Measurements from ENCODE around the gene SORCS2.

The SORCS2 gene

GRCh38 chr4:7382634-7383014, 190.3 kb downstream of the SORCS2 start:
- no peak for DNase-seq

GRCh38 chr4:7383266-7383665, 190.9 kb downstream of the SORCS2 start:
- no peak for DNase-seq

DNA sequence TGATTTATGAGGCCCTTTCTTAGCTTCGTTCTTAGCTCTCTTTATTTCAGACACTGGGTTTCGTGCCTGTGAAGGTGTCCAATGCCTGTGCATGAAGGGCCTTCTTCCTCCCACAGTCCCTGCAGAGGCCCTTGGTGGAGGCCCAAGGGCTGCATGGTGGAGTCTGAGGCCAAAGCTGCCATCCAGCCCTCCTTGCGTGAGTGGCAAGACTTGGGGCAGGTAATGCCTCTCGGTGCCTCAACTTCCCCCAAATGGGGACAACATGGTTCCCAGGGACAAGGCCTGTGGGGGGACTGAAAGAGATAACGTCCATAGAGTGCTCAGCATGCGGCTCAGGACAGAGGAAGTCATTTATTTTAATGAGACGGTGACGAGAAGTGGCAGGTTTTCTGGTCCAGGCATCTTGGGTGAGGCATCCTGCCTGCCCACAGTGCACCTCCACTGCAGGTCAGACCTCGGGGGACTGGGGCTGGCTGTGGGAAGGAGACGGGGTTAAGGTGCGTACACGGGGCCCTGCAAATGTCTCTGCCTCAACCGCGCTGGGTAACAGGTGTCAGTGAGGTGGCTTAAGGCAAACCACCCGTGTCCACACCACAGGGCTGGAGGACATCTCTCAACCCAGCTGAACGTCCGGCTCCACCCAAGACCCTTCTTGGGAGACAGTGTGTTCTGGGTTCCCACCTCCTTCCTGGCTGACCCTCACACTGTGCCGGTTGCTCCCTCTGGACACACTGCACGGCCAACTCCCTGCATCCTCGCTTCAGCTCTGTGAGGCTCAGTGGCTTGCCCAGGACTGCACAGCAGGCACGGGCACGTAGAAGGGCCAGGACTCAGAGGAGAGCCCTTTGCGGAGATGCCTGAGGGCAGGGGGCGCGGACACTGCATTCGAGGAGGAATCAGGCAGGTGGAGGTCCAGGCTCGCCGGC, 191.9 kb downstream of the SORCS2 start:
- DNase-seq = no peak

- DNase-seq = no peak
Observed at GRCh38 chr4:7384929-7385890, 192.9 kb downstream of the SORCS2 start.

DNA sequence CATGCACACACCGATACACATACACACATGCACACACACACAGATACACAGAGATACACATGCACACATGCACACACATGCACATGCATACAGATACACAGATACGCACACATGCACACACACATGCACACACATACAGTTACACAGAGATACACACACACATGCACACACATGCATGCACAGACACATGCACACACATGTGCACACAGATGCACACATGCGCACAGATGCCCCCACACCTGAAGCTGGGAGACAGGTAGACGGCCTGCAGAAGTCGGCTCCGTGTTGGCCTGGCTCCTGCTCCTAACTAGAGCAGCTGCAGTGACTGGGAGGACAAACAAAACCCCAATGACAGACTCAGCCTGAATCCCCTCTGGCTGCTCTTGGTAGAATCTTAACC, 195.6 kb downstream of the SORCS2 start:
- no peak for DNase-seq

- no peak for DNase-seq
Observed at GRCh38 chr4:7388627-7389026, 196.3 kb downstream of the SORCS2 start.

DNA sequence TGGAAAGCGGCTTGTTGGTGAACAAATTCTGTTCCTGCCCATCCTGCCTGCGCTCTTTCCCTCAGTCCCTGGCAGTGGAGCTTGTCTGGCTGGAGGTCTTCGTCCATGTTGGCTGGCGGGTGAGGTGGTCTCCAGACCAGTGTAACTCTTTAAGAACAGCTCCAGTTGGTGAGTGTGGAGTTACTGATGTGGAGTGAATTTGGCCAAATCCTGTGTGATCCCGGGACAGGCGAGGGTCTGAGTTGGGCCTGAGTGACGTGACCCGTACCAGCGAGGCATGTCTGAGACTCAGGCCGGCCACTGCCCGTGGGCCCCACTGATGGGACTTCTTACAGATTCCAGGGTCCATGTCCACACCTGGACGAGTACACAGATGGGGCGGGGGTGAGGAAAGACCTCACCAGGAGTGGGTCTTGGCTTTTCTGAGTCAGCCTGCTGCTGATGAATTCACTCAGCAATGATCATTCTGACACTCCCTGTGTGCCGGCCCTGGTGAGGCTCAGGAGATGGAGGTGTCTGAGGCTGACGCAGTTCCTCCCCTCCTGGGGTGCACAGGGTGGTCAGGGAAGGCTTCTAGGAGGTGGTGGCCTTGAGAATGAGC, 196.9 kb downstream of the SORCS2 start:
- DNase-seq = no peak

GRCh38 chr4:7389719-7390118, 197.4 kb downstream of the SORCS2 start:
- DNase-seq = no peak

DNA sequence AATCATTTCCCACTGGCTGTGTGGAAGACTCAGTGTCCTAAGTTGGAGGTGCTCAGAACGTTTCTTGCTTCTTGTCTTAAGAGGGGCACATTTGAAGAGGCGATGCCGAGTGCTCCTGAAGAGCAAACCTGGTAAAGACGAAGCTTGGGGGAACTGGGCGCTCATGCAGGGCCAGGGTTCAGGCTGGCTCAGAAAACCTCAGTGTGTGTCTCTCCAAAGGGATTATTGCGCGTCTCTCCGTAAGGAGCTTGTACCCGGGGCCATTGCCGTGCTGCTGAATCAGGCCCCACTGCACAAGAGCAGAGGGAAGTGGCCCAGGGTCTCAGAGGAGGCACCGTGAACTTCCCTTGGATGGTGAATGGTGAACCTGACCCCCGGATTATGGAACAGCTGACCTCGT, 198.0 kb downstream of the SORCS2 start:
- DNase-seq = no peak

DNA sequence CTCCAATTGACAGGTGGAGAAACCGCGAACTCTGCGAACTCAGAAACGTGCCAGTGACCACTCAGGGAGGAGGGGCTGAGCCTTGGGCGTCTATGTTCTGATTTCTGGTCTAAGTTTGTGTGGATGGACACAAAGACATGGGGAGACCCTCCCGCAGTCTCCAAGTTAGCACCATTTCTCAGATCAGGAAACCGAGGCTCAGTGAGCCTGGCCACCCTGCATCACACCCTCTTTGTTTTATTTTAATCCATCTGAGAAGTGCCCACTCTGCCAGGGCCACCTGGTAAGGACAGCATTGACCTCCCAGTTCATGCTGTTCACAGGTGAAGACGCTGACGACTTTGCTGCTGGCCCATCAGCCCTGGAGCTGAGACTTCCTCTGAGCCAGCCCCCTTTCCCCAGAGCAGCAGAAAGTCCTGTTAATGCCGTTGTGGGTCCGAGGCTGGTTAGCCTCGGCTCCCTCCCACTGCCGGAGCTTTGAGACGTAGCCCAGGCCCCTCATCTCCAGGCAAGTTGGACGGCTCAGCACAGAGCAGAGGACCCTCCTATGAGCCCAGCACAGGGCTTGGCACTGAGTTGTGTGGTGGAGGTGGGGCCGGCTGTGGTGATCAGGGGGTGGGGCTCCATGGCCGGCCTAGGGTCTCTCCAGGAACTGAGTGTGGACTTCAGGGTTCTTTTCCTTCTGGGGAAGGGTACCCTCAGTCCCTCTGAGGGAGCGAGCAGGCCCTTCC, 198.7 kb downstream of the SORCS2 start:
- DNase-seq = no peak

GRCh38 chr4:7391637-7392437, 199.5 kb downstream of the SORCS2 start:
- no peak for DNase-seq

DNA sequence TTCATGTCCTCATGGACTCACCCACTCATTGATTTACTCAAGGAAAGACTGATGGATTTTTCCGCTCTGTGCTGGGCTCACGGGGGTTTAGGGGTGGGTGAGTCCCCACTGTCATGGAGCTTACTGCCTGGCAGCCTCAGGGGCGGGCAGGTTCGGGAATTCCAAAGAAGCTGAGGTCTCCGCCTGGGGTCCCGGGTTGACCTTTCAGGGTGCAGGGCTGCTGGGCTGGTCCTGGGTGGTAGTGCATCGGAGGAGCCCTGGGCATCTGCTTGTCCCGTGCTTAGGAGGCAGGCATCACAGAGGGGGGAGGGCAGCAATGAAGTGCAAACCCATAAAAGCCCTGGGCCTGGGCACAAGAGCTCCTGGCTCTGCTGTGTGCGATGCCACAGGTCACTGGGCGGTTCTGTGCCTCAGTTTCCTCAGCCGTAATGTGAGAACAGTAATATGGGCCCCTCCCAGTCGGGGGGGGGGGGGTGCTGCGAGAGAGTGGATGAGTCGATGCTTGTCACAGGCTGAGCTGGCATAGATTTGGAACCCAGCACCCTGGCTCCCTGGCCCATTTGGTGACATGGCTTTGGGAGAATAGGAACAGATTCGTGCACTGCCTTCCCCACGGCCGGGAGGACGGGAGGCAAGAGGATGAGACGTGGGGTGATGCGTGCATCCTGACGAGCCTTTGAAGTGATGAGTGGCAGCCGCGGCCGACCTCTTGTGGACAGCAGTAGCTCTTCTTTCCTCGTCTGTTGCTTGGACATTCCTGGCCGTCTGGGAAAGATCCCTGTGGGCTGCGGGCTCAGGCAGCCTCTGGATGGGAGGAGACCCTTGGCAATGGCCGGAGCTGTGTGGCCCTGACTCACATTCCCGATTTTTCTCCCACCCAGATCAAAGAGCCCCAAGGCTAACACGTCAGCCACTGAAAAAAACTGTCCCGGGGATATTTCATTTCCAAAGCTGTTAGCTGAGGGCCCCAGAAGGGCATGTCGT, 200.4 kb downstream of the SORCS2 start:
- DNase-seq = no peak

DNA sequence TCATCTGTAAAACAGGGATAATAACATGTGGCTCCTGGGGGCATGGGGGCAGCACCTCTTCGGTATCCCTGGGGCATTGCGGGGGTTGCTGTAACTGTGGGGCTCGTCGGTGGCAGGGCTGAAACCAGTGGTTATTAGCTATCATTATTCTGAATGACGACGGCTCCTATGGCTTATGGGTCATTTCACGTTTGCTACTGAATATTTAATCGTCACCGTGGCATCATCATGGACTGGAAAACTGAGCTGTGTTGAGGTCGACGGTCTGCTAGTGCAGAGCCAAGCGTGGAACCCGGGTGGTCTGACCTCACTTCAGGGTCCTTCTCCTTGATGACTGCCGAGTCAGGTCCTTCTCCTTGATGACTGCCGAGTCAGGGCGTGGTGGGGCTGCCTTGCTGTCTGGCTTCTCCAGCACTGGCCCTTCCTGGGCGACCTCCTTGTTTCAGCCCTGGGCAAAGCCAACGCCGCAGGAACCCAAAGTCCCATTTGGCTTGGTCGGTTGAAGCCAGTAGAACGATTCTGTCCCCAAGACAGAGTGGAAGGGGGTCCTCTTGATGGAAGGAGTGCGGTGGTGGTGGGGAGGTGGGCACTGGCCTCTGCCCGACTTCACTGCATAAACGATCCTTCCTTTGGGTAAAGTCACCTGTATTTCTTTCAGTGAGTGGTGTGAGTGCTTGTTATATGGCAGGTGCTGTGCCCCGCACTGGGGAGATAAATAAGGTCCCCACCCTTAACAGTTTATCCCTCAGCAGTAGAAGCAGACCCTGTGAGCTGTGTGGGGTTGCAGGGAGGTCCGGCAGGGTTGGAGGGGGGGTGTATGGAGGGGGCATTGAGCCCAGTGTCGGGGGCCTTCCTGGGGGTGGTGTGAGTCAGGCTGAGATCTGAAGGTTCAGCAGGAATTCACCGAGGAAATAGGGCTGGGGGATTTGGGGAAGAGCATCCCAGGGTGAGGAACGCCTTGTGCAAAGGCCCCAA, 201.6 kb downstream of the SORCS2 start:
- no peak for DNase-seq

DNA sequence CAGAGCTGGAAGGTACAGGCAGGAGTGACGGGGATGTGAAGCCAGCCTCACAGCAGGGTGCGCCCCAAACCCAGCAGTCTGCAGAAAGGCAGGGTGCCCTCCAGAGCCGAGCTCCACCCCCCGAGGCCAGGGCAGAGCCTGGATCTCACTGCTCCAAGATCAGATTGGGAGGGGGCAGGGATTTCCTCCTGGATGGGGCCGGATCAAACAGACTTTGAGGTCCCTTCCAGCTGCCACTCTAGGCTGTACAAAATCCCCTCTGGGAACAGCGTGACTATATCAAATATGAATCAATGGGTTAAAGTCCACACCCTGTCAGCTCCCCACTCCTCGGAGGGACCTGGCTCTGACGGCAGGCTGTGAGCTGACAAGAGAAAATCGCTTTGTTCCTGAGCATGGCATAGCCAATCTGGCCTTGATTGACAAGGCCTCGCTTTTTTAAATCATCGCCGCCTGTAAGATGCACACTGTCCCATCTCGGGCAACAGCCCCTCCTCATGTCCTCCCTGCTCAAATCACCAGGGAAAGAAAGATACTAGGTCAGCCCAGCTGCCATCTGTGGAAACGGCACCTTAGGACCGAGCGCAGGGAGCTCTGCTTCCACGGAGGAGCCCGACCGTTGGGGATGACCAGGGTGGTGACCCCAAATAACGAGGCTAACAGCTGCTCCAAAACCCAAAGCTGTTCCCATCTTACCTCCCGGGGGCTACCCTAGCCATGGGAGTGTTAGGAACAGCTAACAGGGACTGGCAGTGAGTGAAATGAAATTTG, 202.5 kb downstream of the SORCS2 start:
- DNase-seq = no peak

DNA sequence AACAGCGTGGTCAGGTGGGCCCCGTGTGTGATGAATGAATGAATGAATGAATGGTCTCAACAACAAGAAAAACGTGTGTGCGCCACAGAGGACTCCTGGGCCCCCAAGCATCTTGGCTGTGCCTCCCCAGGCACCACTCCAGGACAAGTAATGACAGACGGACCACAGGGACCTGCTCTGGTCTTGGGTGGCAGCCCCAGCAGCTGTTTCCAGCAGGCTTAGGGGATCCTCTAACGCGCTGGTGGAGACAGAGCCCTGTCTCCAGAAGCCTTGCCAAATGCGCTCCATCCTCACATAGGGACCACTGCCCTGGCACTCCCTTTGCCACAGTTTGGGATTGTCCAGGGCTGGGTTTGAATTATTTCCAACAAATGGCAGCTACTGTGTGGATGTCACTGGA, 203.3 kb downstream of the SORCS2 start:
- DNase-seq = no peak

DNA sequence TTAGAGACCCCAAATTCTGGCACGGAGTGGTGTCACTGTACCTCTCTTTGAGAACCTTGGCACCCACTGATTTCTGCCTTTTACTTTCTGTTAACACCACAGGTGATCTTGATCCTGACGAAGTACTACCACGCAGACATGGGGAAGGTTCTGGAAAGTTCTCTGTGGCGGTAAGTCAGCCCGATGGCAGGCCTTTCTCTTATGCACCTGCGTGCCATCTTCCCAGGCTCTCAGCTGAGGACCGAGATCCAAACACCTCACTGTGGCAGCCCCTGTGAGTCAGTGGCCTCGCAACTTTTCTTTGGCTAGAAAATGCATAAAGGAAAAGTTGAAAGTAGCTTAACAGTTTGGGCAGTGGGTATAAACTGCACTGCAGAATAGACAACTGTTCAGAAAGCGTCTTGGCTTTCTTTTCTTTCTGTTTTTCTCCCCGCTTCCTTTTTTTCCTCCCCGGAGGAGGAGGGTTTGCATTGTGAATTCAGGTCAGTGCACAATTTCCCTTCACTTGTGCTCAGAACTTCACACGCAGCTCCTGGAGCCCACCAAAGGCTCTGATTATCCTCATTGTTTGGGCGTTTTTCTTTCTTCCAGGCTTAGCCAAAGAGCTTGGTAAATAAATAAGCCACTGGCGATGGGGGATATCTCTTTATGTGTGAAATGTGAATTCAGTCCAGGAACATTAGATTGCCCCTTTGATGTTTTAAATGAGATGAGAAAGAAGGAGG, 204.0 kb downstream of the SORCS2 start:
- DNase-seq = no peak

DNA sequence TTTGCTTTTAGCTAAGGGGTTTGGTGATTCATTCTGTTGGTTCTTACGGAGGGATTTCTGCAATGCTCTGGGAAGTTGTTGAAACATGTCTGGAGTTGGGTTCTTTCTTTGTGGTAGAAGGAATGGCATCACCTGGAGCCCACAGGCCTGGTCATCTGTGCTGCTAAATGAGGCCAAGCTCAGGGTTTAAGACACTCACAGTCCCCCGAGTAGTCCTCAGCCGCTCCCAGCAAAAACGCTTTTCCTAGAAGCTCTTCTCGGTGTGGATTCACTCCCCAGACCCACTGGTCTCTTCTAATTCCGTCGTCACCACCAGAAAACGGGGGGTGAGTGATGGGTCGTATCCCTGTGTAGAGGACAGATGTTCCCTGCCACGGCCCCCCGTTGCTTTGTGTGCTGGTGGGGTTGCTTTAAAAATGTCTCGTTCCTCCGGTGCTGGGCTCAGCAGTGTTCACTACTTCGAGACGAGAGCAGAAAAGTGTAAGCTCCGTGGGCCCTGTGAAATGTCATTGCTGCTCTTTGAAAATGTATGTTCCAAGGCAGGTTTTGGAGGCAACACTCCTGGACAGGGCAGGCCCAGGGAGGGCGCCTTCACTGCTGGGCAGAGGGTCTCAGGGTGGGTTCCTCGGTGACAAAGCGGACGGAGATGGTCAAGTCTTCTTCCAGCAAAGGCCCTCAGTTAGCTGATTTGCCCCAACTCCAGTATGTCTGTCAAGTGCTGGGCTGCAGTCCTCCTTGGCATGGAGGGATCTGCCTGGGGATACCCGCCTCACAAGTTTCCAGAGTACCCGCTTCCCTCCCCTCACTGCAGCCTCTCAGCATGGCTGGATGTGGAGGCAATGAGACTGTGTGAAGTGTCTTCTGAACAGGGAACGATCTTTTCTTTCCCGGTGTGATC, 205.1 kb downstream of the SORCS2 start:
- DNase-seq = no peak

Data from GDM1 (cell line).